Stimulated activated CD4-positive, alpha-beta T cell treated with anti-CD3 and anti-CD28 coated beads, Interleukin-2, amount 100 ng/mL, for 4 hours (primary cell): ENCODE results near the gene PSKH1.
A peak's percentile ranks its signal among the peaks of the same experiment; 100 is the strongest.
"Not testable (repeated sequence)": the region's sequence is repeated elsewhere in the genome, so short reads cannot be mapped to it uniquely, and the experiment has no call there.

ENCODE experiments used
- DNase-seq: peaks from one replicate; pipeline ENCODE4 v3.0.0-alpha.2; 2020; ENCODE audit warnings: low read depth

The PSKH1 gene

GRCh38 chr16:67924140-67924906 lies 31.3 kb downstream of the PSKH1 start:
- DNase-seq, result no peak

GRCh38 chr16:67926181-67926750 lies 33.2 kb downstream of the PSKH1 start:
- DNase-seq, result no peak

GRCh38 chr16:67927131-67927941 lies 34.3 kb downstream of the PSKH1 start:
- no peak for DNase-seq

DNA sequence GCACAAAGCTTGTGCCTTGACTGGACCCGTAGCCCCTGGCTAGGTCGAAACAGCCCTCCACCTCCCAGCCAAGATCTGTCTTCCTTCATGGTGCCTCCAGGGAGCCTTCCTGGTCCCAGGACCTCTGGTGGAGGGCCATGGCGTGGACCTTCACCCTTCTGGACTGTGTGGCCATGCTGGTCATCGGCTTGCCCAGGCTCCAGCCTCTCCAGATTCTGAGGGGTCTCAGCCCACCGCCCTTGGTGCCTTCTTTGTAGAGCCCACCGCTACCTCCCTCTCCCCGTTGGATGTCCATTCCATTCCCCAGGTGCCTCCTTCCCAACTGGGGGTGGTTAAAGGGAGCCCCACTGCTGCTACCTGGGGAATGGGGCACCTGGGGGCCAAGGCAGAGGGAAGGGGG lies 35.1 kb downstream of the PSKH1 start:
- DNase-seq, result no peak

DNA sequence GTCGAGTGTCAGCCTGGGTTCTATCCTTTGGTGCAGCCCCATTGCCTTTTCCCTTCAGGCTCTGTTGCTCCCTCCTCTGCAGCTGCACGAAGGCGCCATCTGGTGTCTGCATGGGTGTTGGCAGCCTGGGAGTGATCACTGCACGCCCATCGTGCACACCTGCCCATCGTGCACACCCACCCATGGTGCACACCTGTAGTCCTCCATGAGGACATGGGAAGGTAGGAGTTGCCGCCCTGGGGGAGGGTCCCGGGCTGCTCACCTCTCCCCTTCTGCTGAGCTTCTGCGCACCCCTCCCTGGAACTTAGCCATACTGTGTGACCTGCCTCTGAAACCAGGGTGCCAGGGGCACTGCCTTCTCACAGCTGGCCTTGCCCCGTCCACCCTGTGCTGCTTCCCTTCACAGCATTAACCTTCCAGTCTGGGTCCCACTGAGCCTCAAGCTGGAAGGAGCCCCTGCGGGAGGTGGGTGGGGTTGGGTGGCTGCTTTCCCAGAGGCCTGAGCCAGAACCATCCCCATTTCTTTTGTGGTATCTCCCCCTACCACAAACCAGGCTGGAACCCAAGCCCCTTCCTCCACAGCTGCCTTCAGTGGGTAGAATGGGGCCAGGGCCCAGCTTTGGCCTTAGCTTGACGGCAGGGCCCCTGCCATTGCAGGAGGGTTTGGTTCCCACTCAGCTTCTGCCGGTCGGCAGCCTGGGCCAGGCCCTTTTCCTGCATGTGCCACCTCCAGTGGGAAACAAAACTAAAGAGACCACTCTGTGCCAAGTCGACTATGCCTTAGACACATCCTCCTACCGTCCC lies 35.7 kb downstream of the PSKH1 start:
- DNase-seq, result peak; percentile 62

GRCh38 chr16:67930191-67930590 lies 37.1 kb downstream of the PSKH1 start:
- DNase-seq, result no peak

DNA sequence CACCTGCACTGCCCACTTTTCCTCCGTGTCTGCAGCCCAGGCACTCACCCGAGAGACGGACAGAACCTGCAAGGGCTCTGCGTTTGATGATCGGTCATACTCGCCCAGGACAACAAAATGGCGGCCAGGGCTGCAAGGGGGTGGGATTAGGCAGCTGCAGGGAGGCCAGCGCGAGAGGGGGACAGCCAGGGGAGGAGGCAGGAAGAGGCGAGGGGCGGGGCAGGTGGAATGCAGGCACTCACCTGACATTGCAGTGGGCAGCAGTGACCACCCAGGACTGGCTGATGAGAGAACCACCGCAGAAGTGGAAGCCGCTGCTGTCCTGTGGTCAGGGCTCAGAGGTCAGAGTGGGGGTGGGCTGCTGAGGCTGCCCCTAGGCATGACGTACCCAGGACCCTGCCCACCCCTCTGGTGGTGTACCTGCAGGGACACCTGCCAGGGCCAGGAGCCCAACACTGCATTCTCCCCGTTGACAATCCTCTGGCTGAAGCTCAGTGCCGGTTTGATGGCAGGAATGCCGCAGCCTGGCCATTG lies 37.7 kb downstream of the PSKH1 start:
- DNase-seq, result no peak

- no peak for DNase-seq
These were observed 38.8 kb downstream of the PSKH1 start, which contains the start of gene CTRL for GRCh38 chr16:67931712-67932461. Gene CTRL, minus strand, starts transcription at chr16:67931862. Its CDS starts 10 bp downstream, at chr16:67931852.

DNA sequence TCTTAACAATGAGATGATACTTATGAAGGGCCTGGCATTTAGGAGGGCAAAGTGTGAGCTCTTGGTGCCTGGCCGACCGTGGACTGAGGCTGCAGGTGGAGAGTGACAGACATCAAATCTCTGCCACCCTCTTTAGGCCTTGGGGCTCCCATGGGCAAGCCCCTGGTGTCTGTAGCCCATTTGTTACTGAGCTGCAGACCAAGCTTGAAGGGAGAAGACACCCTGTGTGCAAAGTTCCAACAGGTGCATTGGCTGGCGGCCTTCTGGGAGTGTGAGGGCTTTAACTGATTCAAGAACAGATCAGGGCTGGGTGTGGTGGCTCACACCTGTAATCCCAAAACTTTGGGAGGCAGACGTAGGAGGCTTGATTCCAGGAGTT lies 39.4 kb downstream of the PSKH1 start:
- DNase-seq, result no peak

DNA sequence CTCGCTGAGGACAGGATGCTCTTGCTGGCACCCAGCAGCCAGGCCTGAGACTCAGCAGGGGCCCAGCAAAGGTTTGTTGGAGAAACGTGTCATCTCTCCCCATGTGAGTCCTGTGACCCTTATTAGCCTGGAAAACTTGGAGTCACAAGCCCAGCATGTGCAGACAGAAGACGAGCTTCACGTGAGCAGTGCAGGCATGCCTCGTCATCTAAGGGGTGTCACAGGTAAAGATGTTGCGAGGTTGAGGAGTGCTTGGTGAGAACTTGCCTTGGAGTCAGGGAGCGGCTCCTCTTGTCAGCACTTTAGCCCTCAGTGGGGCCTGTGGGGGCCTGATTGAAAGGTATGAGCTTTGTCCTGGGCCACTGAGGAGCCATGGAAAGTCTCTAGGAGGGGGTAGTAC lies 40.8 kb downstream of the PSKH1 start:
- no peak for DNase-seq

DNA sequence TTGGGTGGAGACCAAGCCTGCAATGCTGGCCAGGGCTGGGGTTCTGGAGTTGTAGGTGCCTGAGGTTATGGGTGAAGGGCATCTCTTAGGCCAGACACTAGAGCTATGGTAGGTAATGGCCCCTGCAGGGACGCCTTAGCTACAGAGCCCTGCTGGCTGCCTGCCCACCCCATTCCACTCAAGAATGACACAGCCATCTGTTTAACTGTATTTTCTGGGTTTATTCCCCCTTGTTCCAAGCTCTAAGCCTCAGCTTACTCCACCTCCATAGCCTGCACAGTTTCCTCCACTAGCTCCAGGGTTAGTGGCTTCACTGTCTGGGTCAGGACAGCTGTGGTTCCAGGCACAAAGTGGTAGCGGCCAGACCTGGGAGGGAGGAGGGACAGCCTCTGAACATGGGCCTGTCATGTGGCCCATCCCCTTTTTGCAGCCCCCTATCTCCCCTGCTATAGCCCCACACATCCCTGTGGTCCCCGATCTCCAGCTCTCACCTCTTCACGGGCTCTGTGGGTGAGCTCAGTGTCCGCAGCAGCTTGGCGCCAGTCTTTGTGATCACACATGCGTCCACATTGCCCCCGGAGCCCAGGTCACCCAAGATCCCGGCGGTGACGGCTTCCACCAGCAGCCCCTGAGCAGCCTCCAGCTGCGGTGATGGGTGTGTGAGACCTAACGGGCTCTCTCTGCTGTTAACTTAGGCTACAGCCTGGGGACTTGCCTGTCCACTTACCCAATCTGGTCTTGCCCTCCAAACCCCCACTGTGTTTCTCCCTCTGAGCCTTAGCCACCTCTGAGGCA lies 41.4 kb downstream of the PSKH1 start:
- no peak for DNase-seq

DNA sequence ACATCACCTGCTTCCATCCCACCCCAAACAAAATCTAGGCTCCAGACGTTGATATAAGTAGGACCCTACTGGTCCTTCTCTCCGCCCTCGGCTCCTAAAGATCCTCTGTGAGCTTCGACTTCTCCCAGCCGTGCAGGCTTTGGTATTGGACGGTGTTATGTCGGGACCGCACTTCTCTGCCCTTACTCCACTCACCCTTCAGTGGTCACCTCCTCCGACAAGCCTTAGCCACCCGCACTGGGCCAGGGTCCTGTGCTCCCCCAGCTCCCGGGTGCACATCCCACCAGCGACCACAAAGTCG lies 42.0 kb downstream of the PSKH1 start:
- no peak for DNase-seq

DNA sequence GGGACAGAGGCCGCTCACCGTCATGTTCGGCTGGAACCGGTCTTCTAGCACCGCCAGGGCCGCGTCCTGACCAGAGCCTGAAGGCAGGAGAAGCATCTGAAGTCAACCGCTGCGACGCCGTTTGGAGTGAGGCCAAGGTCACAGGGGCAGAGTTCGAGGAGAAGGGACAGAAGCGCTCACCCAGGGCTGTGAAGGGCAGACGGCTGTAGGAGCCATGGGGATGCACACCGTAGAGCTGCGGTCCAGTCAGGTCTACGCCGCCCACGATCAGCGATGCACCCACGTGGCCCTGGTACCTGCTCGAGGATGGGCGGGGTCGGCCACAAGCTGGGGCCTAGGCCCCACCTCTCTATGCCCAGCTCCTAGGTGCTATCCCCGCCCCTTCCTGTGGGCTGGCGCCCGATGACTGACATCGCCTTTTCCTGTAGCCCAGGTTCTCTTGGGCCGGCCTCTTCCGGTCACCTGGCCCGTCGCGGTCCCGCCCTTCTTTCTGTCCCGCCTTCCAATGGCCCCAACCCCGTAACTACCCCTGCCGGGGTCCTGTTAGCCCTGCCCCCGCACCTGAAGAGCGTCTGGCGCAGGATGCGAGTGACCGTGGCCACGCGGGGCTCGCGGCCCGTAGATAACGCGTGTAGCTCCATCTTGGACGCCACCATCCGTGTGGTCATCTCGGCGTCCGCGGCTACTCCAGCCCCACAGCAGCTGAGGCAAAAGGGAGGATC lies 42.5 kb downstream of the PSKH1 start:
- DNase-seq, result peak; percentile 93

DNA sequence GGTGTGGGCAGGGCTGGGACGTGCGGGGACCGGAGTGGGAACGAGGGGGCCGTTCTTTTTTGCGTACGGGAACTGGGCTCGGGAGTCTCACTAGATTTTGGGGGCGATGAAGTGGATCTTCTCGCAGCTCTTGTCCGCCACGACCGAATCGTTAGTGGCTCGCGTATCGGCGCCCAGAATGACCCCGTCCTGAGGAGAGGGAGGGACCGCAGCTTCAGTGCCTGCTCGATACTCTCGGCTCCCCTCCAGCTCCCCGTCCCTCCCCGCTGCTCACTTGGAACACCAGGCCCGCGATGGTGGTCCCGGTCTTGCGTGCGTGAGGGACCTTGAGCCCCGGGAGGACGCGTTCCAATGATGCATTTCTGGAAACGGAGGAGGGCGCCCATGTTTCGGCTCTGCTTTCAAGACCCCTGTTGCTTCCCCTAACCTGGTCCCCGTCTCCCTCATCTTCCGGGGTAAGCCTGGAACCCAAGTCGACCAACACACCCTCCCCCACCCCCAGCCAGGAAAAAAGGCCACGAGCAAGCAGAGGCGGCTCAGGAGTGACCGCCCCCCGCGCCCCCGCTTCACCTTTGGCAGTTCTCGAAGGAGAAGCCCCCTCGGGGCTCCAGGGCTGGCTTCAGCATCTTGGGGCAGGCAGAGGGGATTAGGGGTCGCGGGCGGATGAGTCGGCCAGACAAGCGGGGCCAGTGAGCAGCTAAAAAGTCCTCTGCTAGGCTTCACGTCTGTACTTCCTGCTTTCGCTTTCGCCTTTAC lies 43.2 kb downstream of the PSKH1 start, which contains the start of gene PSMB10:
PSMB10 (minus strand) TSS at position 727 of the 756 bp plus-strand sequence; CDS start at position 626, 101 bp downstream.
- DNase-seq, result peak; percentile 25

GRCh38 chr16:67936880-67937605 lies 44.0 kb downstream of the PSKH1 start:
- DNase-seq, result peak; percentile 72

GRCh38 chr16:67937713-67938112 lies 44.7 kb downstream of the PSKH1 start:
- DNase-seq, result not testable (repeated sequence)

GRCh38 chr16:67939507-67940445 lies 46.7 kb downstream of the PSKH1 start:
- peak; percentile 33 for DNase-seq
